Calu3 (cell line): ENCODE data around the gene CRB2. TPM values are rescaled to one million over a fixed set of nuclear protein-coding genes. Genes with fewer than 3 reads are reported as not detected.

Experiments used
- BruUV-seq: library from RNA; stranded (reverse); fragments of 400-500 nt; replicated peaks from 2 replicates; lab custom pipeline; 2021; lab: Mats Ljungman, UMichigan
- CTCF ChIA-PET: fragments of 300-600 bp; sonication (Branson Sonifier 250); formaldehyde crosslinking; loops from one replicate; lab custom pipeline; 2022; ENCODE audit warnings: antibody characterized with exemption; lab: Charles Lee
- DNase-seq: peaks from one replicate; pipeline ENCODE4 v3.0.0; 2022
- H3K27ac Mint-ChIP-seq: one replicate; pipeline ENCODE4 v1.8.0; 2022; ENCODE audit warnings: mixed read lengths; ENCODE audit not compliant: unreplicated experiment
- H3K27me3 Mint-ChIP-seq: one replicate; pipeline ENCODE4 v1.8.0; 2022; ENCODE audit warnings: mixed read lengths; ENCODE audit not compliant: unreplicated experiment
- H3K36me3 Mint-ChIP-seq: one replicate; pipeline ENCODE4 v1.8.0; 2022; ENCODE audit warnings: mild to moderate bottlenecking, moderate library complexity, mixed read lengths; ENCODE audit not compliant: insufficient read depth, unreplicated experiment
- H3K4me1 Mint-ChIP-seq: one replicate; pipeline ENCODE4 v1.8.0; 2022; ENCODE audit warnings: mild to moderate bottlenecking, low read depth, mixed read lengths; ENCODE audit not compliant: unreplicated experiment
- H3K4me3 Mint-ChIP-seq: one replicate; pipeline ENCODE4 v1.8.0; 2022; ENCODE audit warnings: mild to moderate bottlenecking, low read depth, moderate library complexity, mixed read lengths; ENCODE audit not compliant: unreplicated experiment
- H3K9me3 Mint-ChIP-seq: one replicate; pipeline ENCODE4 v1.8.0; 2022; ENCODE audit warnings: low read depth, mixed read lengths; ENCODE audit not compliant: unreplicated experiment
- CTCF ChIP-seq: fragments of 200-600 bp; IDR thresholded peaks from one replicate; pipeline ENCODE4 v1.8.0; 2022; ENCODE audit warnings: antibody characterized with exemption; ENCODE audit not compliant: unreplicated experiment
- intact Hi-C: fragments of 100-400 bp; cut with micrococcal nuclease; formaldehyde crosslinking; loops from one replicate; pipeline ENCODE4 v1.10.0; 2022; ENCODE audit not compliant: unreplicated experiment
- total RNA-seq: library from RNA; stranded (reverse); gene quantifications from 2 replicates; pipeline ENCODE4 v1.2.3, GENCODE V29; 2022

The CRB2 gene
- total RNA-seq, 1 experiment from 2014 or later, result not detected

- intact Hi-C loops, result no loop called here
- no peak for DNase-seq
- no peak for TF ChIP-seq CTCF
- Mint-ChIP-seq H3K9me3 (no peaks in the 10 kb centered on the region), H3K36me3 (no peaks in the 10 kb centered on the region), H3K27me3 (no peaks in the 10 kb centered on the region), H3K27ac (no peak overlapping the region), H3K4me1 (peaks cover 12% of the 10 kb centered on the region), H3K4me3 (no peak overlapping the region)
- BruUV-seq, result no TSS peak
- CTCF ChIA-PET, result no interaction called here
These were observed 20.0 kb upstream of the CRB2 start for GRCh38 chr9:123335986-123336329.

- no peak overlapping the region for H3K4me3 Mint-ChIP-seq
- CTCF ChIA-PET, result no interaction called here
- no peaks in the 10 kb centered on the region for H3K9me3 Mint-ChIP-seq
- no TSS peak for BruUV-seq
- no peak for DNase-seq
- intact Hi-C loops, result no loop called here
- no peaks in the 10 kb centered on the region for H3K36me3 Mint-ChIP-seq
- no peaks in the 10 kb centered on the region for H3K27me3 Mint-ChIP-seq
- no peak overlapping the region for H3K27ac Mint-ChIP-seq
- peaks cover 12% of the 10 kb centered on the region for H3K4me1 Mint-ChIP-seq
- no peak for TF ChIP-seq CTCF
These were observed 19.5 kb upstream of the CRB2 start for GRCh38 chr9:123336449-123336848.

- H3K9me3 Mint-ChIP-seq, result no peaks in the 10 kb centered on the region
- H3K4me3 Mint-ChIP-seq, result no peak overlapping the region
- no TSS peak for BruUV-seq
- peaks cover 12% of the 10 kb centered on the region for H3K4me1 Mint-ChIP-seq
- no peak for DNase-seq
- CTCF ChIA-PET, result no interaction called here
- intact Hi-C loops, result no loop called here
- TF ChIP-seq CTCF, result no peak
- no peak overlapping the region for H3K27ac Mint-ChIP-seq
- no peaks in the 10 kb centered on the region for H3K27me3 Mint-ChIP-seq
- H3K36me3 Mint-ChIP-seq, result no peaks in the 10 kb centered on the region
These were observed 19.0 kb upstream of the CRB2 start for GRCh38 chr9:123336959-123337358.

GRCh38 chr9:123337971-123338370, 18.0 kb upstream of the CRB2 start:
- CTCF ChIA-PET, result no interaction called here

More at GRCh38 chr9:123337971-123338370, 18.0 kb upstream of the CRB2 start:
- BruUV-seq, result no TSS peak
- no peak for DNase-seq
- H3K4me3 Mint-ChIP-seq, result no peak overlapping the region
- H3K4me1 Mint-ChIP-seq, result peaks cover 12% of the 10 kb centered on the region
- no peaks in the 10 kb centered on the region for H3K9me3 Mint-ChIP-seq
- TF ChIP-seq CTCF, result no peak
- H3K27ac Mint-ChIP-seq, result no peak overlapping the region
- intact Hi-C loops, result no loop called here
- no peaks in the 10 kb centered on the region for H3K27me3 Mint-ChIP-seq
- no peaks in the 10 kb centered on the region for H3K36me3 Mint-ChIP-seq
